SK-N-SH (cell line): ENCODE measurements around the gene WDR17. TPM values are rescaled to one million over a fixed set of nuclear protein-coding genes. Genes with fewer than 3 reads are reported as not detected.

ENCODE experiments used
- CTCF ChIA-PET: fragments of 300-600, 350-600 bp; formaldehyde crosslinking; extraction: SDS; loops from one replicate; lab custom pipeline; 2021; lab: Yijun Ruan, JAX
- POLR2A ChIA-PET: fragments of 350-600 bp; sonication (Branson Sonifier 250); formaldehyde crosslinking; extraction: SDS; loops from one replicate; lab custom pipeline; 2020; ENCODE audit warnings: antibody characterized with exemption, inconsistent platforms; lab: Yijun Ruan, JAX
- DNase-seq: peaks from one replicate; pipeline ENCODE4 v3.0.0; 2012
- H2AFZ ChIP-seq: fragments of 200-600 bp; sonication (generic); 2 replicates; pipeline ENCODE4 v1.8.1; 2016; ENCODE audit warnings: antibody characterized with exemption, mild to moderate bottlenecking, low read depth
- H3F3A ChIP-seq: fragments of 200-600 bp; sonication (generic); replicated peaks from 2 replicates; pipeline ENCODE3; 2016; ENCODE audit warnings: antibody characterized with exemption, mild to moderate bottlenecking; ENCODE audit not compliant: insufficient read depth
- H3K27ac ChIP-seq, 2 experiments: fragments of 200-500 bp in 1 of 2; fragments of 200-600 bp in 1 of 2; sonication (Bioruptor generic) in 1 of 2; sonication (generic), shearing (Covaris generic) in 1 of 2; 2 replicates each; pipeline versions ENCODE4 v1.5.1 to v1.6.1; 2014 to 2016; ENCODE audit warnings: low read depth in 2 of 2, inconsistent platforms in 1 of 2, low read length in 1 of 2, mild to moderate bottlenecking in 1 of 2, mixed read lengths in 1 of 2
- H3K27me3 ChIP-seq: fragments of 200-600 bp; sonication (generic), shearing (Covaris generic); 2 replicates; pipeline ENCODE4 v1.6.1; 2016; ENCODE audit warnings: mixed run types; ENCODE audit not compliant: insufficient read depth
- H3K36me3 ChIP-seq, 2 experiments: fragments of 200-500 bp in 1 of 2; fragments of 200-600 bp in 1 of 2; sonication (Bioruptor generic) in 1 of 2; sonication (generic) in 1 of 2; replicated peaks in 1 of 2; 2 replicates each; pipeline versions ENCODE3 to v1.5.1; 2014 to 2016; ENCODE audit warnings: low read length in 1 of 2, mild to moderate bottlenecking in 1 of 2; ENCODE audit not compliant: insufficient read depth in 2 of 2, control insufficient read depth in 1 of 2
- H3K4me1 ChIP-seq, 2 experiments: fragments of 200-500 bp in 1 of 2; fragments of 200-600 bp in 1 of 2; sonication (Bioruptor generic) in 1 of 2; sonication (generic), shearing (Covaris generic) in 1 of 2; 2 replicates each; pipeline versions ENCODE4 v1.5.1 to v1.6.1; 2014 to 2016; ENCODE audit warnings: low read depth in 1 of 2, low read length in 1 of 2, mixed run types in 1 of 2; ENCODE audit not compliant: insufficient read depth in 2 of 2, control insufficient read depth in 1 of 2
- H3K4me2 ChIP-seq: fragments of 200-600 bp; sonication (generic), shearing (Covaris generic); 2 replicates; pipeline ENCODE4 v1.6.1; 2017; ENCODE audit warnings: mixed run types
- H3K4me3 ChIP-seq, 2 experiments: fragments of 200-500 bp in 1 of 2; fragments of 200-600 bp in 1 of 2; sonication (Bioruptor generic) in 1 of 2; sonication (generic), shearing (Covaris generic) in 1 of 2; 2 replicates each; pipeline versions ENCODE4 v1.5.1 to v1.8.1; 2014 to 2016; ENCODE audit warnings: low read depth in 2 of 2, inconsistent platforms in 1 of 2, low read length in 1 of 2, mild to moderate bottlenecking in 1 of 2, mixed read lengths in 1 of 2, moderate library complexity in 1 of 2
- H3K79me2 ChIP-seq: fragments of 200-600 bp; sonication (generic); 2 replicates; pipeline ENCODE4 v1.8.1; 2017; ENCODE audit warnings: mild to moderate bottlenecking; ENCODE audit not compliant: insufficient read depth
- H3K9ac ChIP-seq: fragments of 200-600 bp; sonication (generic); 2 replicates; pipeline ENCODE4 v1.6.1; 2017; ENCODE audit warnings: mixed run types
- H3K9me2 ChIP-seq: fragments of 200-600 bp; sonication (generic); 2 replicates; pipeline ENCODE4 v1.6.1; 2017; ENCODE audit warnings: mixed run types
- H3K9me3 ChIP-seq: fragments of 200-600 bp; sonication (generic); 2 replicates; pipeline ENCODE4 v1.6.1; 2017; ENCODE audit warnings: mixed run types, mild to moderate bottlenecking, moderate library complexity
- H4K20me1 ChIP-seq: fragments of 200-600 bp; sonication (generic); 2 replicates; pipeline ENCODE4 v1.6.1; 2017; ENCODE audit warnings: mild to moderate bottlenecking, mixed run types; ENCODE audit not compliant: insufficient read depth
- CHD2 ChIP-seq: fragments of 150-350 bp; IDR thresholded peaks from 2 replicates; pipeline ENCODE4 v1.6.1; 2018; ENCODE audit warnings: low read length; ENCODE audit not compliant: partially characterized antibody
- ELF1 ChIP-seq: IDR thresholded peaks from 2 replicates; pipeline ENCODE4 v1.4.0; 2012
- EP300 ChIP-seq, 2 experiments: IDR thresholded peaks; 2 replicates each; pipeline versions ENCODE4 v1.4.0 to v1.6.1; 2012; ENCODE audit warnings: borderline replicate concordance in 1 of 2, low read depth in 1 of 2, low read length in 1 of 2
- FOXJ3 ChIP-seq: sonication (generic); formaldehyde crosslinking; IDR thresholded peaks from 2 replicates; pipeline ENCODE4 v1.5.1; 2020; ENCODE audit warnings: mild to moderate bottlenecking, missing genetic modification reagents
- GABPA ChIP-seq: IDR thresholded peaks from 2 replicates; pipeline ENCODE4 v1.4.0; 2012; ENCODE audit warnings: low read depth, mild to moderate bottlenecking
- IRF3 ChIP-seq: fragments of 150-350 bp; IDR thresholded peaks from 2 replicates; pipeline ENCODE4 v1.6.1; 2016; ENCODE audit warnings: mild to moderate bottlenecking, low read depth, low read length
- JUND ChIP-seq: IDR thresholded peaks from 2 replicates; pipeline ENCODE4 v1.4.0; 2012
- MAX ChIP-seq: IDR thresholded peaks from 2 replicates; pipeline ENCODE4 v1.4.0; 2012; ENCODE audit warnings: low read depth
- NRF1 ChIP-seq: IDR thresholded peaks from 2 replicates; pipeline ENCODE4 v1.6.1; 2012; ENCODE audit warnings: low read depth, mild to moderate bottlenecking, low read length
- RCOR1 ChIP-seq: fragments of 150-350 bp; IDR thresholded peaks from 2 replicates; pipeline ENCODE4 v1.6.1; 2017; ENCODE audit warnings: antibody characterized with exemption, low read length
- RFX5 ChIP-seq: IDR thresholded peaks from 2 replicates; pipeline ENCODE4 v1.6.1; 2012; ENCODE audit warnings: mild to moderate bottlenecking, improper control_type of control experiment, low read length
- SMC3 ChIP-seq: IDR thresholded peaks from 2 replicates; pipeline ENCODE4 v1.6.1; 2012; ENCODE audit warnings: low read depth, low read length, improper control_type of control experiment
- TAF1 ChIP-seq: IDR thresholded peaks from 2 replicates; pipeline ENCODE4 v1.6.1; 2012; ENCODE audit warnings: low read depth, mild to moderate bottlenecking, low read length, moderate library complexity, borderline replicate concordance
- TCF12 ChIP-seq: IDR thresholded peaks from 2 replicates; pipeline ENCODE4 v1.4.0; 2012
- YY1 ChIP-seq: IDR thresholded peaks from 2 replicates; pipeline ENCODE4 v1.4.0; 2012; ENCODE audit warnings: low read depth, mild to moderate bottlenecking
- ZBTB33 ChIP-seq: IDR thresholded peaks from 2 replicates; pipeline ENCODE4 v1.4.0; 2012; ENCODE audit warnings: low read depth, borderline replicate concordance
- WGBS: methylation state at CpG from one replicate; pipeline ENCODE4 v1.1.6; 2017; ENCODE audit warnings: low lambda C conversion rate; 5-methylcytosine and 5-hydroxymethylcytosine counted together
- polyA plus RNA-seq, 3 experiments: library from polyadenylated mRNA; depleted of rRNA; stranded (reverse); fragments of >200 nt; gene quantifications; 2 replicates each; pipeline ENCODE4 v1.2.3, GENCODE V29; 2012
- TF ChIP-seq, protein P1 (sequence below): IDR thresholded peaks from 2 replicates; pipeline ENCODE4; 2012
- TF ChIP-seq, protein P2 (sequence below): fragments of 150-350 bp; IDR thresholded peaks from 2 replicates; pipeline ENCODE4 v1.6.1; 2017; ENCODE audit warnings: antibody characterized with exemption, low read length, low read depth, borderline replicate concordance

Gene WDR17
- polyA plus RNA-seq, 1 of the 3 experiments (the other 2 are of a cell fraction): 0.72 TPM

- Histone ChIP-seq H4K20me1 (no peaks in the 10 kb centered on the region), H2AFZ (no peak overlapping the region), H3K27me3 (no peaks in the 10 kb centered on the region)
Measured at GRCh38 chr4:176084769-176085168, 19.1 kb downstream of the WDR17 start.

GRCh38 chr4:176090115-176090514 lies 24.5 kb downstream of the WDR17 start:
- ChIA-PET CTCF (no interaction called here), POLR2A (no interaction called here)
- Histone ChIP-seq H3F3A (no peaks in the 10 kb centered on the region), H3K36me3 (no peaks in the 10 kb centered on the region), H2AFZ (no peak overlapping the region), H3K27me3 (no peaks in the 10 kb centered on the region), H3K4me1 (no peaks in the 10 kb centered on the region), H3K9me3 (no peaks in the 10 kb centered on the region), H3K4me3 (no peak overlapping the region), H3K4me2 (no peak overlapping the region), H3K9me2 (peaks cover 2% of the 10 kb centered on the region; the same call in 1 of the 2 replicates), H4K20me1 (no peaks in the 10 kb centered on the region), H3K79me2 (no peaks in the 10 kb centered on the region), H3K27ac (no peak overlapping the region), H3K9ac (no peak overlapping the region)
- WGBS: 76% methylated on average over 2 of the region's 2 CpGs
- no peak for TF ChIP-seq YY1
- no peak for TF ChIP-seq FOXJ3 (CRISPR knock-in tag)
- TF ChIP-seq, protein P1, sequence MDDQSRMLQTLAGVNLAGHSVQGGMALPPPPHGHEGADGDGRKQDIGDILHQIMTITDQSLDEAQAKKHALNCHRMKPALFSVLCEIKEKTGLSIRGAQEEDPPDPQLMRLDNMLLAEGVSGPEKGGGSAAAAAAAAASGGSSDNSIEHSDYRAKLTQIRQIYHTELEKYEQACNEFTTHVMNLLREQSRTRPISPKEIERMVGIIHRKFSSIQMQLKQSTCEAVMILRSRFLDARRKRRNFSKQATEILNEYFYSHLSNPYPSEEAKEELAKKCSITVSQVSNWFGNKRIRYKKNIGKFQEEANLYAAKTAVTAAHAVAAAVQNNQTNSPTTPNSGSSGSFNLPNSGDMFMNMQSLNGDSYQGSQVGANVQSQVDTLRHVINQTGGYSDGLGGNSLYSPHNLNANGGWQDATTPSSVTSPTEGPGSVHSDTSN: no peak
- TF ChIP-seq, protein P2, sequence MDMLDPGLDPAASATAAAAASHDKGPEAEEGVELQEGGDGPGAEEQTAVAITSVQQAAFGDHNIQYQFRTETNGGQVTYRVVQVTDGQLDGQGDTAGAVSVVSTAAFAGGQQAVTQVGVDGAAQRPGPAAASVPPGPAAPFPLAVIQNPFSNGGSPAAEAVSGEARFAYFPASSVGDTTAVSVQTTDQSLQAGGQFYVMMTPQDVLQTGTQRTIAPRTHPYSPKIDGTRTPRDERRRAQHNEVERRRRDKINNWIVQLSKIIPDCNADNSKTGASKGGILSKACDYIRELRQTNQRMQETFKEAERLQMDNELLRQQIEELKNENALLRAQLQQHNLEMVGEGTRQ: no peak
- no peak for TF ChIP-seq TCF12
- no peak for TF ChIP-seq GABPA
- no peak for TF ChIP-seq SMC3
- no peak for TF ChIP-seq RCOR1
- TF ChIP-seq ELF1: no peak
- no peak for TF ChIP-seq MAX
- TF ChIP-seq JUND: no peak
- no peak for TF ChIP-seq TAF1
- no peak for TF ChIP-seq IRF3
- TF ChIP-seq RFX5: no peak
- no peak for DNase-seq

More at GRCh38 chr4:176084769-176085168, 19.1 kb downstream of the WDR17 start:
- 55% methylated on average over 2 of the region's 2 CpGs for WGBS
- ChIA-PET POLR2A (no interaction called here), CTCF (interaction anchor here (1.0 kb wide), 1 partner anchor 15 kb away, joined by 3 read pairs; no protein-coding TSS in a partner anchor)
- H3K36me3 ChIP-seq: no peaks in the 10 kb centered on the region
- no peak overlapping the region for H3K9ac ChIP-seq
- no peak overlapping the region for H3K27ac ChIP-seq
- H3K4me3 ChIP-seq: no peak overlapping the region
- H3K4me1 ChIP-seq: no peaks in the 10 kb centered on the region
- no peaks in the 10 kb centered on the region for H3F3A ChIP-seq
- TF ChIP-seq MAX: no peak
- no peak for TF ChIP-seq CHD2
- no peak for TF ChIP-seq EP300 (IDR thresholded peaks at IDR 0.05; ENCODE audit: borderline replicate concordance in 1 of 2, low read depth in 1 of 2, low read length in 1 of 2)
- no peak for TF ChIP-seq NRF1
- TF ChIP-seq YY1: no peak
- no peak for TF ChIP-seq ZBTB33
- H3K9me3 ChIP-seq: no peaks in the 10 kb centered on the region
- no peaks in the 10 kb centered on the region for H3K79me2 ChIP-seq
- H3K4me2 ChIP-seq: no peak overlapping the region
- DNase-seq: no peak
- peaks cover 2% of the 10 kb centered on the region; the same call in 1 of the 2 replicates for H3K9me2 ChIP-seq
